AG04450 (cell line): ENCODE data around the gene DIDO1. TPM values are rescaled to one million over a fixed set of nuclear protein-coding genes. Genes with fewer than 3 reads are reported as not detected.
"Not testable (repeated sequence)": the region's sequence is repeated elsewhere in the genome, so short reads cannot be mapped to it uniquely, and the experiment has no call there.

Experiments
- CTCF ChIA-PET: fragments of 300-600, 350-600 bp; formaldehyde crosslinking; extraction: SDS; loops from one replicate; lab custom pipeline; 2022; ENCODE audit warnings: antibody characterized with exemption, inconsistent platforms; lab: Charles Lee
- POLR2A ChIA-PET: fragments of 350-600 bp; formaldehyde crosslinking; extraction: SDS; loops from one replicate; lab custom pipeline; 2021; ENCODE audit warnings: antibody characterized with exemption, inconsistent platforms; lab: Yijun Ruan, JAX
- DNase-seq: peaks from one replicate; pipeline ENCODE4 v3.0.0-alpha.2; 2011; ENCODE audit warnings: low read depth, low spot score
- H3K27ac ChIP-seq: one replicate; pipeline ENCODE4 v1.5.1; 2012; ENCODE audit warnings: low read depth, low read length, control low read depth
- H3K27me3 ChIP-seq: one replicate; pipeline ENCODE4 v1.6.0; 2012; ENCODE audit warnings: low read length; ENCODE audit not compliant: control insufficient read depth, insufficient read depth
- H3K4me3 ChIP-seq: 2 replicates; pipeline ENCODE4 v1.5.1; 2011; ENCODE audit warnings: mild to moderate bottlenecking, low read depth, low read length, control low read depth
- H3K9me3 ChIP-seq: 2 replicates; pipeline ENCODE4 v1.5.1; 2012; ENCODE audit warnings: low read length; ENCODE audit not compliant: control insufficient read depth, insufficient read depth
- polyA plus RNA-seq: library from polyadenylated mRNA; depleted of rRNA; stranded (reverse); fragments of >200 nt; gene quantifications from 2 replicates; pipeline ENCODE4 v1.2.3, GENCODE V29; 2011
- TF ChIP-seq, protein P1 (sequence below): IDR thresholded peaks from 2 replicates; pipeline ENCODE4 v1.5.1; 2011; ENCODE audit warnings: low read depth, low read length, control low read depth, inconsistent platforms

Gene DIDO1
- polyA plus RNA-seq, 1 experiment: 22.1 TPM

DNA sequence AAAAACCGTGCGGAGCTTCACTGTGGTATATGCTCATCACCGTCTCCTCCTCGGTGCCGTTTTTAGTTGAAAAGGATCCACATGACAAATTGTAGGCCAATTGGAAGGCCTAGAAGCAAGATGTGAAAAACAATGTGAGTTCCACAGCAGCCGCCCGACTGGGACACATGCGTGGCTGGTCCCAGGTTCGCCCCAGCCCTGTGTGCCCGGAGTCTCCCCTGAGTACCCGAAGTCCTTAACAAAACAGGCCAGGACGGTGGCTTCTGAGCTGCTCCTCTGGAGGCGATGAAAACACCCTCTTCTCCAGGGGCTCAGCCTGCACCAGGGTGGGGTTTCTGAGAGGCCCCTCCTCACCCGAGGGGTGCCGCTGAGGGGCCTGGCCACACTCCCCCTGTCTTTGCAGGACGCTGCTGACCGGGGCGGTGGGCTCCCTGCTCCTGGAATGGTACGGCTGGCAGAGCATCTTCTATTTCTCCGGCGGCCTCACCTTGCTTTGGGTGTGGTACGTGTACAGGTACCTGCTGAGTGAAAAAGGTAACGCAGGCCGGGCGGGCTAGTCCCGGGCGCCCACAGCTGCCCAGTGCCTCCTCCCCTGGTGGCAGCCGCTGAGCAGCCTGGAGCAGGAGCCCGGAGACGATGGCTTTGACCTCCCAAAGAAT is 36.0 kb upstream of the DIDO1 start:
- ChIA-PET POLR2A (no interaction called here), CTCF (no interaction called here)
- TF ChIP-seq, protein P1, sequence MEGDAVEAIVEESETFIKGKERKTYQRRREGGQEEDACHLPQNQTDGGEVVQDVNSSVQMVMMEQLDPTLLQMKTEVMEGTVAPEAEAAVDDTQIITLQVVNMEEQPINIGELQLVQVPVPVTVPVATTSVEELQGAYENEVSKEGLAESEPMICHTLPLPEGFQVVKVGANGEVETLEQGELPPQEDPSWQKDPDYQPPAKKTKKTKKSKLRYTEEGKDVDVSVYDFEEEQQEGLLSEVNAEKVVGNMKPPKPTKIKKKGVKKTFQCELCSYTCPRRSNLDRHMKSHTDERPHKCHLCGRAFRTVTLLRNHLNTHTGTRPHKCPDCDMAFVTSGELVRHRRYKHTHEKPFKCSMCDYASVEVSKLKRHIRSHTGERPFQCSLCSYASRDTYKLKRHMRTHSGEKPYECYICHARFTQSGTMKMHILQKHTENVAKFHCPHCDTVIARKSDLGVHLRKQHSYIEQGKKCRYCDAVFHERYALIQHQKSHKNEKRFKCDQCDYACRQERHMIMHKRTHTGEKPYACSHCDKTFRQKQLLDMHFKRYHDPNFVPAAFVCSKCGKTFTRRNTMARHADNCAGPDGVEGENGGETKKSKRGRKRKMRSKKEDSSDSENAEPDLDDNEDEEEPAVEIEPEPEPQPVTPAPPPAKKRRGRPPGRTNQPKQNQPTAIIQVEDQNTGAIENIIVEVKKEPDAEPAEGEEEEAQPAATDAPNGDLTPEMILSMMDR: no peak
- no peak for DNase-seq
- H3K4me3 ChIP-seq: no peak overlapping the region
- H3K27ac ChIP-seq: no peak overlapping the region
- H3K9me3 ChIP-seq: no peaks in the 10 kb centered on the region; the same call in 1 of the 2 replicates
- peaks cover 4% of the 10 kb centered on the region for H3K27me3 ChIP-seq

DNA sequence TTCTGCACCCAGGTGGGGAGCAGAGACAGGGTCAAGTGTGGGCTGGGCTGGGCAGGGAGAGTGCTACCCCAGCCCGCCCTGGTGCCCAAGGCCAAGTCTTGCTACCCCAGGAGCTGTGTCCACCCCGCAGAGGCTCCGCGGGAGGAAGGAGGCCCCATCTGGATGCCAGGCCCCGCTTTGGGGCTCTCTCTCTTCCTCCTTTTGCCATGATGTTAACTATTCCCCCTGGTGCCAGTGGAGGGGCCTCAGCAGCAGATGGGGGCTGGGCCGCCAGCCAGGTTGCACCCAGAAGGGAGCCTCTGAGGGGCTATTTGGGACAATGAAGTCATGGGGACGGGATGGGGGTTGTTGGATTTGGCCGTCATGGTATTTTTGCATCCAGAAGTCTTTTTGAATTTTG is 35.5 kb upstream of the DIDO1 start:
- Histone ChIP-seq H3K27ac (no peak overlapping the region), H3K27me3 (peaks cover 4% of the 10 kb centered on the region), H3K4me3 (no peak overlapping the region), H3K9me3 (no peaks in the 10 kb centered on the region; the same call in 1 of the 2 replicates)
- CTCF ChIA-PET: no interaction called here
- TF ChIP-seq, protein P1: no peak
- POLR2A ChIA-PET: no interaction called here
- no peak for DNase-seq

- CTCF ChIA-PET: no interaction called here
- peaks cover 2% of the 10 kb centered on the region for H3K27me3 ChIP-seq
- DNase-seq: no peak
- no peaks in the 10 kb centered on the region; the same call in 1 of the 2 replicates for H3K9me3 ChIP-seq
- H3K4me3 ChIP-seq: no peak overlapping the region
- TF ChIP-seq, protein P1: no peak
- H3K27ac ChIP-seq: no peak overlapping the region
- POLR2A ChIA-PET: no interaction called here
Observed at GRCh38 chr20:62961310-62961783, 35.0 kb upstream of the DIDO1 start.

DNA sequence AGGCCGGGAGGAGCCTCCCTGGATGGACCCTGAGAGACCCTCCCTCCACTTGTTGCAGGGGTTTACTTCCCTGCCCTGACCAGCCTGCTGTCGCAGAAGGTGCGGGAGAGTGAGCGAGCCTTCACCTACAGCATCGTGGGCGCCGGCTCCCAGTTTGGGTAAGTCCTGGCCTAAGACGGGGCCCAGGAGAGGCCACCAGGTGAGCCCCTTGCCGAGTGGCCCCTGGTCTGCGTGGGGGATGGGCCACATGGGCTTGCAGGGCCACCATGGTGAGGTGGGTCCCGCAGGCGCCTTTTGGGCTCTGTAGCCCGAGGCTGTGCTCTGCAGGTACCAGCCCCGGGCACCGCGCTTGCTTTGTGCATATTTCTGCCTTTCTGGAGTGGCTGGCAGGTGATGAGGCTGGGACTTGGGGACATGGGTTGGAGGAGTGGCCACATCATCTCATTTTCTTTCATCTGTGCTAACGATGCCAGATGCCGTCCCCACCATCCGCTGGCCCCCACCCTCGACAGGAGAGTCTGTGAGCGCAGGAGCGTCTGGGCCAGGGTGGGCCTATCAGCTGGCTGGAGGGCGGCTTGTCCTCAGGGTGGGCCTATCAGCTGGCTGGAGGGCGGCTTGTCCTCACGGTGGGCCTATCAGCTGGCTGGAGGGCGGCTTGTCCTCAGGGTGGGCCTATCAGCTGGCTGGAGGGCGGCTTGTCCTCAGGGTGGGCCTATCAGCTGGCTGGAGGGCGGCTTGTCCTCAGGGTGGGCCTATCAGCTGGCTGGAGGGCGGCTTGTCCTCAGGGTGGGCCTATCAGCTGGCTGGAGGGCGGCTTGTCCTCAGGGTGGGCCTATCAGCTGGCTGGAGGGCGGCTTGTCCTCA is 34.4 kb upstream of the DIDO1 start:
- H3K27me3 ChIP-seq, DNase-seq, H3K27ac ChIP-seq, H3K9me3 ChIP-seq, POLR2A ChIA-PET, H3K4me3 ChIP-seq: not testable (repeated sequence)
- CTCF ChIA-PET: interaction anchor here (0.6 kb wide), 2 partner anchors 9 to 659 kb away, joined by 3 read pairs; no protein-coding TSS in a partner anchor

DNA sequence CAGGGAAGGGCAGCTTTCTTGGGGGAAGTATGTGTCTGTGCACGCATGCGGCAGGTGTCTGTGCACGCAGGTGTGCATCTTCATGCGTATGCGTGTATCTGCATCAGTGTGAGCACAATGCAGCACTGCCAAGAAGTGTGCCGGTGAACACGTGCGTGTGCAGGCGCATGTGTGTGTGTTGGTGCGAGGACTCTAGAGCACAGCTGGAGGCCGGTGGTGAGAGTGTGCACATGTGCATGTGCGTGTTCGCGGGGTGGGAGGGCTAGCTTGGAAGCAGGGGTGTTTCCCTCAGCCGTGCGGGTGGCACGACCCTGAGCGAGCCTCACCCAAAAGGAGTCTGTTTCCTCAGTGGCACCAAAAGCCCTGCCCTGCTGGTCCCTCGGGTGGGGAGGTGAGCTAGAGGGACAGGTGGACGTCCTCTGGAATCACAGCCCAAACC is 33.7 kb upstream of the DIDO1 start:
- POLR2A ChIA-PET: no interaction called here
- peaks cover 2% of the 10 kb centered on the region for H3K27me3 ChIP-seq
- TF ChIP-seq, protein P1: no peak
- DNase-seq: no peak
- H3K27ac ChIP-seq: no peak overlapping the region
- no peak overlapping the region for H3K4me3 ChIP-seq
- H3K9me3 ChIP-seq: no peaks in the 10 kb centered on the region; the same call in 1 of the 2 replicates
- CTCF ChIA-PET: interaction anchor here (0.6 kb wide), 2 partner anchors 10 to 658 kb away, joined by 3 read pairs; no protein-coding TSS in a partner anchor
